ENCODE data around the gene CSNK2A3. TPM values are rescaled to one million over a fixed set of nuclear protein-coding genes. Genes with fewer than 3 reads are reported as not detected.
A peak's percentile ranks its signal among the peaks of the same experiment; 100 is the strongest.

The CSNK2A3 gene
- total and polyA plus RNA-seq, 8 donors, result 0.19 to 1.1 (median 0.54) TPM; not detected in 1

DNA sequence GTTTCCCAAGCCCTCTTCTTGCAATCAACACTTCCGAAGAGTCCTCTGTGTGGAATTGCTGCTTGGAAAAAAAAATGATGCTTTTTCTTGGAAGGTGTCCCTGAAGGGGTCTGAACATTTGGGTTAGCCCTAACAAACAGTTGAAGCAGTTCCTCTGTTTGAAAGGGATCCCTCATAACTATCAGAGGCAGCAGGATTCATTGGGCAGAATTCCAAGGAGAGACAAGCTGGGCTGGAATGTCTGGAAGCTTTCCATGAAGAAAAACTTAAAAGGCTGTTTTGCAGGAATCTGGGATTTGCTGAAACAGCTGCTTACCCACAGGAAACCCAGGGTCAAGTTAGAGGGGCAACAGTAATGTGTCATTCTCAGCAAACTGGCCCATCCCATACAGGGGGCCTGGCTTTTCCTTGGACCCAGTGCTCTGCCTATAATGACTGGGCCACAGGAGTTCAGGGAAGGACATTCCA lies 3.1 kb downstream of the CSNK2A3 start:
- Histone ChIP-seq H3K4me1 (no peaks in the 10 kb centered on the region), H3K4me3 (no peak overlapping the region), H3K27ac (no peak overlapping the region), H3K9me3 (no peaks in the 10 kb centered on the region), H3K27me3 (no peaks in the 10 kb centered on the region), H3K36me3 (no peaks in the 10 kb centered on the region)
- FAIRE-seq, result no peak
- intact Hi-C loops (cut with DNase I), result no loop called here
- TF ChIP-seq, protein P1, sequence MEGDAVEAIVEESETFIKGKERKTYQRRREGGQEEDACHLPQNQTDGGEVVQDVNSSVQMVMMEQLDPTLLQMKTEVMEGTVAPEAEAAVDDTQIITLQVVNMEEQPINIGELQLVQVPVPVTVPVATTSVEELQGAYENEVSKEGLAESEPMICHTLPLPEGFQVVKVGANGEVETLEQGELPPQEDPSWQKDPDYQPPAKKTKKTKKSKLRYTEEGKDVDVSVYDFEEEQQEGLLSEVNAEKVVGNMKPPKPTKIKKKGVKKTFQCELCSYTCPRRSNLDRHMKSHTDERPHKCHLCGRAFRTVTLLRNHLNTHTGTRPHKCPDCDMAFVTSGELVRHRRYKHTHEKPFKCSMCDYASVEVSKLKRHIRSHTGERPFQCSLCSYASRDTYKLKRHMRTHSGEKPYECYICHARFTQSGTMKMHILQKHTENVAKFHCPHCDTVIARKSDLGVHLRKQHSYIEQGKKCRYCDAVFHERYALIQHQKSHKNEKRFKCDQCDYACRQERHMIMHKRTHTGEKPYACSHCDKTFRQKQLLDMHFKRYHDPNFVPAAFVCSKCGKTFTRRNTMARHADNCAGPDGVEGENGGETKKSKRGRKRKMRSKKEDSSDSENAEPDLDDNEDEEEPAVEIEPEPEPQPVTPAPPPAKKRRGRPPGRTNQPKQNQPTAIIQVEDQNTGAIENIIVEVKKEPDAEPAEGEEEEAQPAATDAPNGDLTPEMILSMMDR (IDR thresholded peaks at IDR 0.05), result no peak
- ATAC-seq, result peak in 2 of 4 donors; percentile 33 to 53
- DNase-seq, result peak in 2 of 6 donors; percentile 3 to 18
- 78 to 84% methylated on average over 1 of the region's 1 CpG for WGBS, 2 donors

DNA sequence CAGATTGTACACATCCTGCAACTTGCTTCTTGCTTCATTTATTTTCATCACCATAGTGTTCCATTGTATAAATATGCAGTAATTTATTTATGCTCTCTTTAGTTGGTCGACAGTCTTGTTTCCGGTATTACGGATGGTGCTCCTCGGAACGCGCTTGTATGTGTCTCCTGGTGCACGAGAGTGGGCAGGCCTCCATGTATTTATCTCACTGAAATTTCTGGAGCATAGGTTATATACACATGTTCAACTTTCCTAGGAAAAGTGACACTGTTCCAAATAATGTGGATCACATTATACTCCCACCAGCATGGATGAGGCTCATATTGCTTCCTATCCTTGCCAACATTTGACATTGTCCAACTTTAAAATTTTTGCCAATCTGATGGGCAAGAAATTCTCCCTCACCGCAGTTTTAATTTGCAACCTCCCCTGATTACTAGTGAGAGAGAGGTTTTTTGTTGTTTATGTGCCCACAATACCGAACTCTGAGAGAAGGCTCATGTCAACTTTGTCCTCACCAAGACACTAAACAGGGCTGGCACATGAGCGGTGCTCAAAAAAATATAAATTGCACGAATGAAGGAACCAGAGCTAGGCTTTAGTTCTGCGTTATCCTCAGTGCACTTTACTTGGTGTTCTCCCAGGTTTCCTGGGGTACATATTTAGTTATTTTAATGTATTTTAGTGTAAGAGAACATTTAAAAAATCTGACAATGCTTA lies 3.8 kb downstream of the CSNK2A3 start:
- no peak overlapping the region for H3K27ac ChIP-seq
- FAIRE-seq, result no peak
- no peak overlapping the region for H3K4me3 ChIP-seq

DNA sequence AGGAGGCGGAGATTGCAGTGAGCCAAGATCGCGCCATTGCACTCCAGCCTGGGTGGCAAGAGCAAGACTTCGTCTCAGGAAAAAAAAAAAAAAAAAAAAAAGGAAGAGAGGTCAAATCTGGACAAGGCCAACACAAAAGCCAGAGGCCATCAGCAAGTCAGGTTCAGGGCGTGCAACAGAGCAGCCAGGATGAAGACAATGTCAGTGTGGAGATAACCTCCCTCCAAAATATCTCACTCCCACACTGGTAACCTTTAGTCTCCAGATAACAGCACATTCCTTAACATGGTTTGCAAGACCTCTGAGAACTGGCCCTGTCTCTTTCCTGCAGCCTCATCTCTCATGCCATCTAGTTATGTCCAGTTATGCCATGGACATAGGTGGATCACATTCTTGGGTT lies 4.7 kb downstream of the CSNK2A3 start:
- TF ChIP-seq, protein P1 (IDR thresholded peaks at IDR 0.05), result no peak
- WGBS, 2 donors, result 86 to 96% methylated on average over 2 to 5 of the region's 5 CpGs
- no peaks in the 10 kb centered on the region for H3K27me3 ChIP-seq
- ATAC-seq (no peak), FAIRE-seq (no peak), DNase-seq (no peak)
- no peak overlapping the region for H3K4me3 ChIP-seq
- H3K4me1 ChIP-seq, result no peaks in the 10 kb centered on the region
- intact Hi-C loops (cut with DNase I), result no loop called here
- H3K9me3 ChIP-seq, result no peaks in the 10 kb centered on the region
- H3K27ac ChIP-seq, result no peak overlapping the region
- no peaks in the 10 kb centered on the region for H3K36me3 ChIP-seq

More for the DNA sequence above, 3.8 kb downstream of the CSNK2A3 start:
- intact Hi-C loops (cut with DNase I), result no loop called here
- DNase-seq (no peak), ATAC-seq (no peak)
- TF ChIP-seq, protein P1 (IDR thresholded peaks at IDR 0.05), result no peak
- no peaks in the 10 kb centered on the region for H3K36me3 ChIP-seq
- no peaks in the 10 kb centered on the region for H3K27me3 ChIP-seq
- WGBS, 2 donors, result 74 to 78% methylated on average over 12 of the region's 12 CpGs
- no peaks in the 10 kb centered on the region for H3K4me1 ChIP-seq
- H3K9me3 ChIP-seq, result no peaks in the 10 kb centered on the region

DNA sequence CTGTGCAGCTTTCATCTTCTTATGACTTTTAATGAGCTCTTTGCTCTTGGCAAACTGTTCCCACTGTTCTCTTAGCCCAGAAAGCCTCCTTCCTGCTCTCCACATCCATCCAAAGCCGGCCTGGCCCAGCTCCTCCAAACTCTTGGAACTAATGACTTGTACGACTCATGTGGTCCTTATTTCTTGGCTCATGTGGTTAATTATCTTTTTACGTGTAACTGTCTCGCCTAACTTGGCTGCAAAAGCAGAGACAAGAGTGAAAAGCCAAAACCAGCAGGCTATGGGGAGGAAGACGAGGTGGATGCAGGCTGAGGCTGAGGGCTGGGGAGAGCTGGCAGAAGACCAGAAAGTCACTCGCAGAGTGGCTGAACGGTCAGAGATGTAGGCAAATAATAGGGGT lies 5.5 kb downstream of the CSNK2A3 start:
- FAIRE-seq, result no peak
- WGBS, 2 donors, result 74 to 78% methylated on average over 7 of the region's 7 CpGs

More for the DNA sequence above, 5.5 kb downstream of the CSNK2A3 start:
- Histone ChIP-seq H3K27ac (no peak overlapping the region), H3K36me3 (no peaks in the 10 kb centered on the region), H3K9me3 (no peaks in the 10 kb centered on the region), H3K4me1 (no peaks in the 10 kb centered on the region), H3K27me3 (no peaks in the 10 kb centered on the region), H3K4me3 (no peak overlapping the region)
- DNase-seq (no peak), ATAC-seq (no peak)
- TF ChIP-seq, protein P1 (IDR thresholded peaks at IDR 0.05), result no peak
- intact Hi-C loops (cut with DNase I), result no loop called here

Data from pancreas (tissue), 10 donors.